Glutamatergic neuron (in vitro differentiated cells): ENCODE data around the gene FBXO7. TPM values are rescaled to one million over a fixed set of nuclear protein-coding genes. Genes with fewer than 3 reads are reported as not detected.

Experiments
- DNase-seq: peaks from one replicate; pipeline ENCODE4 v3.0.0; 2022
- H3K27ac Mint-ChIP-seq: one replicate; pipeline ENCODE4 v1.8.0; 2020; ENCODE audit warnings: mild to moderate bottlenecking, mixed read lengths, inconsistent platforms; ENCODE audit not compliant: unreplicated experiment
- H3K27me3 Mint-ChIP-seq: one replicate; pipeline ENCODE4 v1.8.0; 2020; ENCODE audit warnings: mild to moderate bottlenecking, moderate library complexity, mixed read lengths, inconsistent platforms; ENCODE audit not compliant: unreplicated experiment
- H3K36me3 Mint-ChIP-seq: one replicate; pipeline ENCODE4 v1.8.0; 2020; ENCODE audit warnings: mild to moderate bottlenecking, mixed read lengths, inconsistent platforms; ENCODE audit not compliant: unreplicated experiment
- H3K4me1 Mint-ChIP-seq: one replicate; pipeline ENCODE4 v1.8.0; 2020; ENCODE audit warnings: mild to moderate bottlenecking, low read depth, mixed read lengths, inconsistent platforms; ENCODE audit not compliant: unreplicated experiment
- H3K4me3 Mint-ChIP-seq: one replicate; pipeline ENCODE4 v1.8.0; 2020; ENCODE audit warnings: mild to moderate bottlenecking, mixed read lengths, inconsistent platforms; ENCODE audit not compliant: unreplicated experiment
- H3K9me3 Mint-ChIP-seq: one replicate; pipeline ENCODE4 v1.8.0; 2020; ENCODE audit warnings: mild to moderate bottlenecking, moderate library complexity, mixed read lengths, inconsistent platforms; ENCODE audit not compliant: unreplicated experiment
- total RNA-seq: library from RNA; stranded (reverse); fragmentation: NEBNext Ultra II Directional; extraction: Animal tissue kit (Norgen Biotek cat#: 25700); gene quantifications from one replicate; pipeline ENCODE4 v1.2.1, GENCODE V29; 2021; ENCODE audit not compliant: unreplicated experiment
- TF ChIP-seq, protein P1 (sequence below): fragments of 200-600 bp; sonication (generic); IDR thresholded peaks from one replicate; pipeline ENCODE4 v1.5.0; 2021; ENCODE audit not compliant: partially characterized antibody, unreplicated experiment

The FBXO7 gene
- total RNA-seq, 1 donor from 2014 or later: 78.3 TPM

DNA sequence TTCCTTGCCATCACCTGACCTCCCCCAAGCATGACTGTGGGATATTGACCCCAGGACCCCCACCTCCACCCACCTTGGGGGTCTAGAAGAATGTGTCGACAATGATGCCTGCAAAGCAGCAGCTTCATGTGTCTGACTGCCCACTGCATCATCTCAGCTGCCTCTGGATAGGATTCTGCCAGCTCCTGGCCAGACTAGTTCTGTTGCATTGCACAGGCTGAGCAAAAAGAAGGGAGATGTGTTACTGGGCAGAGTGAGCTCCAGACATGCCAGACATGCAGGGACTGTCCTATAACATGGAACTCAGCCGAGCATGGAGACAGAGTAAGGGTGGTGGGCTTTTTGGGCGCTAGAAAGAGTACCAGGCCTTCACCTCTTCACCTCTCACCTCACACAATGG lies 36.7 kb downstream of the FBXO7 start:
- Mint-ChIP-seq H3K36me3 (no peaks in the 10 kb centered on the region), H3K4me3 (no peak overlapping the region), H3K27ac (no peak overlapping the region), H3K27me3 (peaks cover 2% of the 10 kb centered on the region), H3K4me1 (no peaks in the 10 kb centered on the region), H3K9me3 (no peaks in the 10 kb centered on the region)
- TF ChIP-seq, protein P1, sequence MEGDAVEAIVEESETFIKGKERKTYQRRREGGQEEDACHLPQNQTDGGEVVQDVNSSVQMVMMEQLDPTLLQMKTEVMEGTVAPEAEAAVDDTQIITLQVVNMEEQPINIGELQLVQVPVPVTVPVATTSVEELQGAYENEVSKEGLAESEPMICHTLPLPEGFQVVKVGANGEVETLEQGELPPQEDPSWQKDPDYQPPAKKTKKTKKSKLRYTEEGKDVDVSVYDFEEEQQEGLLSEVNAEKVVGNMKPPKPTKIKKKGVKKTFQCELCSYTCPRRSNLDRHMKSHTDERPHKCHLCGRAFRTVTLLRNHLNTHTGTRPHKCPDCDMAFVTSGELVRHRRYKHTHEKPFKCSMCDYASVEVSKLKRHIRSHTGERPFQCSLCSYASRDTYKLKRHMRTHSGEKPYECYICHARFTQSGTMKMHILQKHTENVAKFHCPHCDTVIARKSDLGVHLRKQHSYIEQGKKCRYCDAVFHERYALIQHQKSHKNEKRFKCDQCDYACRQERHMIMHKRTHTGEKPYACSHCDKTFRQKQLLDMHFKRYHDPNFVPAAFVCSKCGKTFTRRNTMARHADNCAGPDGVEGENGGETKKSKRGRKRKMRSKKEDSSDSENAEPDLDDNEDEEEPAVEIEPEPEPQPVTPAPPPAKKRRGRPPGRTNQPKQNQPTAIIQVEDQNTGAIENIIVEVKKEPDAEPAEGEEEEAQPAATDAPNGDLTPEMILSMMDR: no peak
- no peak for DNase-seq

DNA sequence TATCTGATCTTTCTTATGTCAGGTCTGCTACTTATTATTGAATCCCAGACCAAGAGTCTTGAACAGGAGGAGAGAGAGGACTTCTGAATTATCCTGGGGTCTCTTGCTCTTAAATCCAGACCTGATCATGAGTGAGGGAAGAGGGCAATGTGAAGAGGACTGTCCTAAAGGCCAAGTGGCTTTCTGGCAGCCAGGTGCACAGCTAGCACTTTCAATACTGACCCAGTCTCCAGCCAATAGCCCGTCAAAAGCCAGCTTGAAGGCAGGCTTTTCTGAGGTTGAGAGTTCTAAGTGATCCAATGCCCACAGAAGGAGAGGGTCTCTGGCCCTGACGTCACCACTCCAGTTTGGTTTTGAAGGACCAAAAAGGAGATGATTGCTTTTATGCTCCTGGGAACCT lies 37.2 kb downstream of the FBXO7 start:
- Mint-ChIP-seq H3K4me1 (no peaks in the 10 kb centered on the region), H3K9me3 (no peaks in the 10 kb centered on the region), H3K27ac (no peak overlapping the region), H3K4me3 (no peak overlapping the region), H3K27me3 (peaks cover 2% of the 10 kb centered on the region), H3K36me3 (no peaks in the 10 kb centered on the region)
- TF ChIP-seq, protein P1: no peak
- DNase-seq: no peak

DNA sequence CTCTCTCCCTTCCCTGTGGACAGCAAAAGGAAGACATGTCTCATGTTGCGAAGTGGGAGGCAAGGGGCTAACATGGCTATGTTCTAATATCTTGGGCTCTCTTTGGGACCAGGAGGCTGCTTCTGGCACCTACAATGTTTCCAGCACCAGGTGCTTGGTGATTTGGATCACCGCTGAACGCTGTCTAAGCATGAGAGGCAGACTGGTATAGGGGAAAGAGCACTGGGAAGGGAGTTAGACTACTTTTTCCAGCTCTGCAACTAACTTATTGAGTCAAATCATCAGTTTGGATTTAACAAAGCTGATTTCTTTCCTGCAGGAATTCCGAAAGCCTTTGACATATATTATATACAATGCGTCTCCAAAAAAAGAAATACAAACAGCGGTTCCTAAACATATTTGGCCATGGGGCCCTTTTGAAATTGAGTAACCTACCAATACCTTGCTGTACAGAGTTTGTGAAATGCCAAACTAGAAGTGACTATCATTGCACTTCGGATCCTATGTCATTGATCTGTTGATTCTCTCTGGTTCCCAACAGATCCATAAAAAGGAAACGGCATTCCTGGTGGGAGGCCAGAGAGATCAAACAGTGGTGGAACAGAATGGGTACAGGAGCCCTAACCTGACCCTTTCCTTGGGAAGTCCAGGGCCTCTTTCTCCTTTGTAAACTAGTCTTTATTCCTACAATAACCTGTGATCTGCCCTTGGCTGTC lies 37.8 kb downstream of the FBXO7 start:
- H3K9me3 Mint-ChIP-seq: no peaks in the 10 kb centered on the region
- H3K27ac Mint-ChIP-seq: no peak overlapping the region
- H3K27me3 Mint-ChIP-seq: peaks cover 2% of the 10 kb centered on the region
- no peak overlapping the region for H3K4me3 Mint-ChIP-seq
- no peak for DNase-seq
- H3K36me3 Mint-ChIP-seq: no peaks in the 10 kb centered on the region
- no peaks in the 10 kb centered on the region for H3K4me1 Mint-ChIP-seq
- TF ChIP-seq, protein P1: no peak

DNA sequence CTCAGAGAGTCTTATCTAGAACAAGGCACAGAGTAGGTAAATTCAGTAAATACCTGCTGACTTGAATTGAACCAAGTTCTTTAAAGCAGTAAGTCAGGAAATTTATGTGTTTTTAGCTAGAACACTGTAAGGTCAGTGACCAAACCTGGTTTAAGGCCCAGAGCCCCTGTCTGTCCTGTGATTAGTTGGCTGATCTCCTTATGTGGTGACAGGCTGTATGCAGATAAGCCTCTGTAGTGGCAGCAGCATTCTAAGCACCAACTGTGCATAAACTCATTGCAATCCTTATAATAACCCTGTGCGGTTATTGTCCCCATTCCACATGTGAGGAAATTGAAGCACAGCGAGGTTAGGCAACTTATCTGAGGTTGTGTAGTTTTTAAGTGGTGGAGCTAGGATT lies 40.5 kb downstream of the FBXO7 start:
- no peak overlapping the region for H3K27ac Mint-ChIP-seq

DNA sequence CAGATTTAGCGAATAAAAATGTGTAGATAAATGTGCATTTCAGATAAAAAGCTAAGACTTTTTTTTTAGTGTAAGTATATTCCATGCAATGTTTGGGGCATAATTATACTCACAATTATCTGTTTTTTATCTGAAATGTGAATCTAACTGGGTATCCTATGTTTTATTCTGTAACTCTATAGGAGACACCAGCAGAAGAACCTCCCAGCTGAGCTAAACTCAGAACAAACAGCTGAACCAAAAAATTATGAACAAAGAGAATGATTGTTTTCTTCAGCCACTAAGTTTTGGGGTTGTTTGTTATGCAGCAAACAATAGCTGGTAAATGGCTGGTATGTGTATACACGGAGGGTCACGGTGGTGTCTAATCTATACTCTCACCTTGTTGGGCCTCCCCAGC lies 42.9 kb downstream of the FBXO7 start:
- no peak overlapping the region for H3K27ac Mint-ChIP-seq
- H3K4me1 Mint-ChIP-seq: no peaks in the 10 kb centered on the region
- DNase-seq: no peak
- H3K4me3 Mint-ChIP-seq: no peak overlapping the region
- peaks cover 2% of the 10 kb centered on the region for H3K27me3 Mint-ChIP-seq
- H3K9me3 Mint-ChIP-seq: peaks cover 2% of the 10 kb centered on the region
- TF ChIP-seq, protein P1: no peak
- peaks cover 14% of the 10 kb centered on the region for H3K36me3 Mint-ChIP-seq

More for the DNA sequence above, 40.5 kb downstream of the FBXO7 start:
- no peak for DNase-seq
- Mint-ChIP-seq H3K36me3 (peaks cover 14% of the 10 kb centered on the region), H3K4me3 (no peak overlapping the region), H3K27me3 (peaks cover 2% of the 10 kb centered on the region), H3K9me3 (peaks cover 2% of the 10 kb centered on the region), H3K4me1 (no peaks in the 10 kb centered on the region)
- TF ChIP-seq, protein P1: no peak
